H1 (cell line): Measurements from ENCODE around the gene EED. TPM values are rescaled to one million over a fixed set of nuclear protein-coding genes. Genes with fewer than 3 reads are reported as not detected.

Experiments
- CTCF ChIA-PET: fragments of 300-600 bp; sonication (Branson Sonifier 250); formaldehyde crosslinking; loops from one replicate; lab custom pipeline; 2021; ENCODE audit not compliant: partially characterized antibody; lab: Charles Lee
- POLR2A ChIA-PET: fragments of 300-600 bp; sonication (Branson Sonifier 250); formaldehyde crosslinking; loops from one replicate; lab custom pipeline; 2021; ENCODE audit warnings: inconsistent platforms; ENCODE audit not compliant: partially characterized antibody; lab: Charles Lee
- DNase-seq, 2 experiments: peaks; one replicate each; pipeline versions ENCODE4 v3.0.0 to v3.0.0-alpha.2; 2010 to 2022; ENCODE audit warnings: low spot score in 2 of 2, low read depth in 1 of 2, mixed read lengths in 1 of 2
- FAIRE-seq: peaks from 2 replicates; lab custom pipeline; 2011; peaks lifted over from hg19 to GRCh38; lab: Jason Lieb, UNC
- H2AFZ ChIP-seq: 2 replicates; pipeline ENCODE4 v1.8.1; 2012; ENCODE audit warnings: low read length, inconsistent platforms
- H2AK5ac ChIP-seq: 2 replicates; pipeline ENCODE4 v1.6.1; 2013; ENCODE audit warnings: low read depth, low read length
- H2BK120ac ChIP-seq: replicated peaks from 2 replicates; pipeline ENCODE3; 2013; ENCODE audit warnings: low read depth, low read length, inconsistent platforms
- H2BK12ac ChIP-seq: 2 replicates; pipeline ENCODE4 v1.6.1; 2013; ENCODE audit warnings: low read depth, low read length
- H2BK15ac ChIP-seq: 2 replicates; pipeline ENCODE4 v1.6.1; 2013; ENCODE audit warnings: low read length
- H2BK20ac ChIP-seq: 2 replicates; pipeline ENCODE4 v1.6.1; 2013; ENCODE audit warnings: low read length
- H2BK5ac ChIP-seq: 2 replicates; pipeline ENCODE4 v1.6.1; 2013; ENCODE audit warnings: low read depth, low read length
- H3K14ac ChIP-seq: 2 replicates; pipeline ENCODE4 v1.6.1; 2013; ENCODE audit warnings: inconsistent platforms; ENCODE audit not compliant: insufficient read length
- H3K18ac ChIP-seq: 2 replicates; pipeline ENCODE4 v1.6.1; 2013; ENCODE audit warnings: low read length; ENCODE audit errors: extremely low read depth
- H3K23ac ChIP-seq: 2 replicates; pipeline ENCODE4 v1.6.1; 2013; ENCODE audit warnings: inconsistent platforms; ENCODE audit not compliant: insufficient read length
- H3K23me2 ChIP-seq: 2 replicates; pipeline ENCODE4 v1.6.1; 2013; ENCODE audit warnings: low read depth, low read length
- H3K27ac ChIP-seq: 2 replicates; pipeline ENCODE4 v1.6.1; 2011; ENCODE audit warnings: low read depth, low read length, inconsistent platforms
- H3K27me3 ChIP-seq, 4 experiments: replicated peaks in 1 of 4; 1 replicate in 1 of 4; 2 replicates in 3 of 4; pipeline versions ENCODE4 v1.6.1 to v1.8.1; 2011 to 2013; ENCODE audit warnings: low read length in 3 of 4, mild to moderate bottlenecking in 3 of 4, inconsistent platforms in 2 of 4, mixed read lengths in 2 of 4, moderate library complexity in 1 of 4; ENCODE audit not compliant: control insufficient read depth in 3 of 4, insufficient read depth in 3 of 4; ENCODE audit errors: extremely low read depth in 1 of 4
- H3K36me3 ChIP-seq, 4 experiments: 2 replicates each; pipeline versions ENCODE4 v1.6.1 to v1.8.1; 2011 to 2013; ENCODE audit warnings: mild to moderate bottlenecking in 4 of 4, low read length in 3 of 4, moderate library complexity in 2 of 4, control low read depth in 1 of 4, inconsistent platforms in 1 of 4; ENCODE audit not compliant: insufficient read depth in 4 of 4, control insufficient read depth in 2 of 4
- H3K4ac ChIP-seq: replicated peaks from 2 replicates; pipeline ENCODE3; 2013; ENCODE audit warnings: low read length, low read depth, mixed read lengths, inconsistent platforms; ENCODE audit not compliant: insufficient read length
- H3K4me1 ChIP-seq, 4 experiments: replicated peaks in 1 of 4; 1 replicate in 1 of 4; 2 replicates in 3 of 4; pipeline versions ENCODE4 v1.6.1 to v1.8.1; 2011 to 2013; ENCODE audit warnings: low read length in 3 of 4, inconsistent platforms in 2 of 4, mixed read lengths in 1 of 4; ENCODE audit not compliant: insufficient read depth in 4 of 4, control insufficient read depth in 3 of 4
- H3K4me2 ChIP-seq, 2 experiments: 2 replicates each; pipeline versions ENCODE4 v1.6.1 to v1.8.1; 2011 to 2013; ENCODE audit warnings: low read depth in 2 of 2, low read length in 2 of 2, control low read depth in 1 of 2, inconsistent platforms in 1 of 2, mild to moderate bottlenecking in 1 of 2; ENCODE audit not compliant: insufficient read depth in 1 of 2
- H3K4me3 ChIP-seq, 4 experiments: fragments of 200-600, 300-600 bp in 1 of 4; sonication (generic), shearing (Covaris generic), sonication (Bioruptor Twin) in 1 of 4; 2 replicates each; pipeline versions ENCODE4 v1.5.1 to v1.8.1; 2011 to 2016; ENCODE audit warnings: low read length in 4 of 4, low read depth in 3 of 4, control low read depth in 2 of 4, inconsistent platforms in 2 of 4, mild to moderate bottlenecking in 2 of 4, mixed read lengths in 1 of 4, moderate library complexity in 1 of 4; ENCODE audit not compliant: insufficient read depth in 2 of 4; ENCODE audit errors: extremely low read depth in 1 of 4
- H3K56ac ChIP-seq: replicated peaks from 2 replicates; pipeline ENCODE3; 2013; ENCODE audit warnings: low read depth, mild to moderate bottlenecking, mixed read lengths, low read length, inconsistent platforms; ENCODE audit not compliant: insufficient read length
- H3K79me1 ChIP-seq: 2 replicates; pipeline ENCODE4 v1.6.1; 2013; ENCODE audit warnings: low read depth, low read length, control low read depth
- H3K79me2 ChIP-seq, 2 experiments: 2 replicates each; pipeline versions ENCODE4 v1.6.1 to v1.8.1; 2012 to 2013; ENCODE audit warnings: low read length in 2 of 2, mild to moderate bottlenecking in 2 of 2, inconsistent platforms in 1 of 2; ENCODE audit not compliant: insufficient read depth in 2 of 2, control insufficient read depth in 1 of 2
- H3K9ac ChIP-seq, 4 experiments: replicated peaks in 1 of 4; 1 replicate in 1 of 4; 2 replicates in 3 of 4; pipeline versions ENCODE4 v1.6.1 to v1.8.1; 2011 to 2013; ENCODE audit warnings: low read depth in 3 of 4, low read length in 3 of 4, control low read depth in 2 of 4, mild to moderate bottlenecking in 2 of 4, moderate library complexity in 2 of 4, inconsistent platforms in 1 of 4; ENCODE audit errors: extremely low read depth in 1 of 4
- H3K9me3 ChIP-seq, 2 experiments: 2 replicates each; pipeline versions ENCODE4 v1.6.1 to v1.8.1; 2012 to 2013; ENCODE audit warnings: mild to moderate bottlenecking in 2 of 2, moderate library complexity in 2 of 2, control low read depth in 1 of 2, inconsistent platforms in 1 of 2, low read depth in 1 of 2, low read length in 1 of 2, mixed read lengths in 1 of 2; ENCODE audit not compliant: insufficient read depth in 2 of 2
- H4K20me1 ChIP-seq, 2 experiments: replicated peaks in 1 of 2; 2 replicates each; pipeline versions ENCODE3 to v1.8.1; 2011 to 2013; ENCODE audit warnings: inconsistent platforms in 2 of 2, low read length in 2 of 2, mild to moderate bottlenecking in 1 of 2; ENCODE audit not compliant: insufficient read depth in 2 of 2, control insufficient read depth in 1 of 2
- H4K5ac ChIP-seq: 2 replicates; pipeline ENCODE4 v1.6.1; 2013; ENCODE audit warnings: low read length, low read depth, mixed read lengths, inconsistent platforms; ENCODE audit not compliant: insufficient read length
- H4K8ac ChIP-seq: 2 replicates; pipeline ENCODE4 v1.8.0; 2013; ENCODE audit warnings: mild to moderate bottlenecking, moderate library complexity, low read length, inconsistent platforms; ENCODE audit not compliant: insufficient read depth; ENCODE audit errors: extremely low read depth
- H4K91ac ChIP-seq: replicated peaks from 2 replicates; pipeline ENCODE3; 2013; ENCODE audit warnings: low read length, mixed read lengths, inconsistent platforms; ENCODE audit not compliant: insufficient read length
- BCL11A ChIP-seq, 2 experiments: IDR thresholded peaks; one replicate each; pipeline ENCODE4 v1.6.1; 2011; ENCODE audit warnings: low read depth in 2 of 2, low read length in 2 of 2, mild to moderate bottlenecking in 2 of 2
- BRCA1 ChIP-seq: IDR thresholded peaks from 2 replicates; pipeline ENCODE4 v1.6.1; 2012; ENCODE audit warnings: low read depth, low read length, improper control_type of control experiment
- CEBPB ChIP-seq: IDR thresholded peaks from 2 replicates; pipeline ENCODE4 v1.6.1; 2012; ENCODE audit warnings: low read depth, low read length
- CHD1 ChIP-seq: IDR thresholded peaks from 2 replicates; pipeline ENCODE4 v1.6.1; 2012; ENCODE audit warnings: low read depth, low read length, improper control_type of control experiment
- CREB1 ChIP-seq: IDR thresholded peaks from 2 replicates; pipeline ENCODE4 v1.6.1; 2012; ENCODE audit warnings: inconsistent platforms
- EZH2 ChIP-seq: fragments of 200-600 bp; sonication (generic); IDR thresholded peaks from 2 replicates; pipeline ENCODE4 v1.7.1; 2012; ENCODE audit warnings: low read depth, mild to moderate bottlenecking, moderate library complexity, low read length, inconsistent platforms; ENCODE audit not compliant: severe bottlenecking
- JUN ChIP-seq: IDR thresholded peaks from 2 replicates; pipeline ENCODE4 v1.6.1; 2011; ENCODE audit warnings: low read depth, mild to moderate bottlenecking, improper control_type of control experiment, low read length
- JUND ChIP-seq: IDR thresholded peaks from 2 replicates; pipeline ENCODE4 v1.6.1; 2011; ENCODE audit warnings: mild to moderate bottlenecking, improper control_type of control experiment, low read length
- MAFK ChIP-seq: IDR thresholded peaks from 2 replicates; pipeline ENCODE4 v1.6.1; 2012; ENCODE audit warnings: low read depth, mild to moderate bottlenecking, improper control_type of control experiment, low read length
- RBBP5 ChIP-seq: IDR thresholded peaks from 2 replicates; pipeline ENCODE4 v1.7.1; 2012; ENCODE audit warnings: low read depth, mild to moderate bottlenecking, inconsistent platforms, low read length, moderate library complexity, borderline replicate concordance
- SAP30 ChIP-seq: fragments of 300-600 bp; sonication (generic); IDR thresholded peaks from 2 replicates; pipeline ENCODE4 v1.7.1; 2012; ENCODE audit warnings: low read length, moderate library complexity, mild to moderate bottlenecking, inconsistent platforms; ENCODE audit not compliant: insufficient read depth, insufficient replicate concordance
- SP4 ChIP-seq: IDR thresholded peaks from 2 replicates; pipeline ENCODE4 v1.6.1; 2012; ENCODE audit warnings: low read length, inconsistent platforms
- TBP ChIP-seq: IDR thresholded peaks from 2 replicates; pipeline ENCODE4 v1.6.1; 2011; ENCODE audit warnings: low read depth, low read length, improper control_type of control experiment
- polyA plus RNA-seq, 7 experiments: library from polyadenylated mRNA; depleted of rRNA in 3 of 7; stranded (reverse) in 5 of 7; unstranded in 2 of 7; fragments of >200 nt in 5 of 7; fragments of 200-250 nt in 2 of 7; gene quantifications; 1 replicate in 5 of 7; 2 replicates in 1 of 7; 4 replicates in 1 of 7; pipeline versions ENCODE4 v1.2.1 to v1.2.3, GENCODE V29; 2011 to 2013; ENCODE audit warnings: missing spikeins in 2 of 7, mixed read lengths in 2 of 7
- total RNA-seq: library from RNA; stranded (reverse); fragmentation: NEBNext Ultra II Directional; extraction: Animal tissue kit (Norgen Biotek cat#: 25700); gene quantifications from 2 replicates; pipeline ENCODE4 v1.2.1, GENCODE V29; 2021
- TF ChIP-seq, protein P1 (sequence below): IDR thresholded peaks from 2 replicates; pipeline ENCODE4 v1.6.1; 2011; ENCODE audit warnings: low read depth, mild to moderate bottlenecking, low read length; ENCODE audit not compliant: insufficient read depth
- TF ChIP-seq, protein P2 (sequence below): IDR thresholded peaks from 2 replicates; pipeline ENCODE4 v1.6.1; 2012; ENCODE audit warnings: inconsistent platforms

The EED gene
- total and polyA plus RNA-seq, 2 of the 8 experiments (the other 6 are each of a cell fraction or from before 2014, with no cell fraction given) = 12.6 to 26.9 TPM

DNA sequence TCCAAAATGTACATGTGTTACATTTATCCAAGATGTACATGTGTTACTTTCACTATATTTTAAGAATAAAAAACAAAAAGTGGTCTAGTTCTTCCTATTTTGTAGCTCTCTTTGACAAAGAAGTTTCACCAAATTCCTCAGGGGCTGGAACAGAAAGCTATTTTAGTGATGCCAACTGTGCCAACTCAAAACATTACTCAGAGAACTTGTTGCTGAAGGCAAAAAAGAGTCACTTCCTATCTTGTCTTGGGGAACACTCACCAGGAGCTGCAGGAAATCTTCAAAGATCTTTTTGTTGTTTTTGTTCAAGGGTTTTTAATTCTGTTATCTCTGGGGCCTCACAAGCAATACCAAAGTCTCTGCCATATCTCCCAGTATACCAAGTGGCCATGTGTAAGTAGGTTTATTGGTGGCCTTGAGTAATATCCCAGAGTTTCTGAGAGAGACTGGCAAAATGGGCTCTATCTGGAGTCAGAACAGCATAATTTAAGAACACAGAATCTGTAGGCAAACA is 13.6 kb upstream of the EED start:
- Histone ChIP-seq H2BK12ac (no peak overlapping the region), H3K9me3 (no peaks in the 10 kb centered on the region), H2BK20ac (no peak overlapping the region), H3K79me1 (no peaks in the 10 kb centered on the region), H3K4ac (no peak overlapping the region), H3K18ac (no peak overlapping the region), H3K4me1 (peaks cover 0 to 10% (median 0%) of the 10 kb centered on the region in 4 experiments; a peak in 1 of 7 replicates), H3K23ac (no peak overlapping the region), H4K91ac (no peak overlapping the region), H2AFZ (no peak overlapping the region), H3K79me2 (no peaks in the 10 kb centered on the region), H4K20me1 (no peaks in the 10 kb centered on the region), H3K27me3 (no peaks in the 10 kb centered on the region), H3K36me3 (no peaks in the 10 kb centered on the region), H3K14ac (no peak overlapping the region), H3K4me2 (no peak overlapping the region), H4K5ac (no peak overlapping the region), H2BK5ac (no peak overlapping the region), H3K4me3 (no peak overlapping the region), H3K56ac (no peak overlapping the region), H3K23me2 (no peaks in the 10 kb centered on the region), H2BK15ac (no peak overlapping the region), H2AK5ac (no peak overlapping the region), H3K9ac (no peak overlapping the region), H3K27ac (no peak overlapping the region), H4K8ac (no peak overlapping the region), H2BK120ac (no peak overlapping the region)
- CTCF ChIA-PET = interaction anchor here (0.6 to 3.0 kb wide), 10 partner anchors 8 to 486 kb away, joined by 3 to 18 read pairs (median 4); no protein-coding TSS in a partner anchor
- FAIRE-seq = no peak
- DNase-seq = no peak
- POLR2A ChIA-PET = interaction anchor here (0.6 to 3.4 kb wide), 3 partner anchors 13 to 162 kb away, joined by 3 to 15 read pairs (median 3); partner anchors contain the start of genes EED and PICALM
- TF ChIP-seq JUN (no peak), RBBP5 (no peak), MAFK (no peak), CEBPB (no peak), TBP (no peak), CREB1 (no peak), CHD1 (no peak), BCL11A (IDR thresholded peaks at IDR 0.05; ENCODE audit: low read depth in 2 of 2, low read length in 2 of 2) (no peak), JUND (no peak), BRCA1 (no peak), EZH2 (no peak), SP4 (no peak), SAP30 (no peak)
- TF ChIP-seq, protein P1, sequence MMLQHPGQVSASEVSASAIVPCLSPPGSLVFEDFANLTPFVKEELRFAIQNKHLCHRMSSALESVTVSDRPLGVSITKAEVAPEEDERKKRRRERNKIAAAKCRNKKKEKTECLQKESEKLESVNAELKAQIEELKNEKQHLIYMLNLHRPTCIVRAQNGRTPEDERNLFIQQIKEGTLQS = no peak
- TF ChIP-seq, protein P2, sequence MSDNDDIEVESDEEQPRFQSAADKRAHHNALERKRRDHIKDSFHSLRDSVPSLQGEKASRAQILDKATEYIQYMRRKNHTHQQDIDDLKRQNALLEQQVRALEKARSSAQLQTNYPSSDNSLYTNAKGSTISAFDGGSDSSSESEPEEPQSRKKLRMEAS = no peak
